IMR-90 (cell line): ENCODE data around the gene COPZ1. TPM values are rescaled to one million over a fixed set of nuclear protein-coding genes. Genes with fewer than 3 reads are reported as not detected.
A peak's percentile ranks its signal among the peaks of the same experiment; 100 is the strongest.

Experiments
- ATAC-seq: fragments of 200-7000 bp; cut with Tn5 transposase; 2 replicates; pipeline ENCODE4 v1.9.1; 2020; ENCODE audit warnings: low read depth, mild to moderate bottlenecking, moderate library complexity
- BruUV-seq: library from RNA; stranded (reverse); fragments of 400-500 nt; replicated peaks from 2 replicates; lab custom pipeline; 2021; lab: Mats Ljungman, UMichigan
- CTCF ChIA-PET: fragments of 300-600 bp; formaldehyde crosslinking; extraction: SDS; loops from one replicate; lab custom pipeline; 2021; ENCODE audit warnings: antibody characterized with exemption; lab: Yijun Ruan, JAX
- POLR2A ChIA-PET: fragments of 300-600 bp; sonication (Branson Sonifier 250); formaldehyde crosslinking; loops from one replicate; lab custom pipeline; 2022; ENCODE audit warnings: antibody characterized with exemption; ENCODE audit not compliant: unreplicated experiment; lab: Charles Lee
- DNase-seq: peaks from one replicate; pipeline ENCODE4 v3.0.0; 2013
- H2AFZ ChIP-seq: replicated peaks from 2 replicates; pipeline ENCODE3; 2013; ENCODE audit warnings: low read length, mild to moderate bottlenecking; ENCODE audit not compliant: poor library complexity
- H2AK5ac ChIP-seq: 2 replicates; pipeline ENCODE4 v1.6.1; 2013; ENCODE audit warnings: low read depth, low read length, inconsistent platforms
- H2AK9ac ChIP-seq: replicated peaks from 2 replicates; pipeline ENCODE3; 2013; ENCODE audit warnings: mild to moderate bottlenecking, low read depth, low read length, moderate library complexity; ENCODE audit not compliant: poor library complexity
- H2BK120ac ChIP-seq: 2 replicates; pipeline ENCODE4 v1.6.1; 2013; ENCODE audit warnings: low read depth, low read length, inconsistent platforms
- H2BK15ac ChIP-seq: 3 replicates; pipeline ENCODE4 v1.6.1; 2013; ENCODE audit warnings: low read depth, low read length, inconsistent platforms
- H2BK20ac ChIP-seq: 2 replicates; pipeline ENCODE4 v1.6.1; 2013; ENCODE audit warnings: low read depth, mild to moderate bottlenecking, inconsistent platforms, low read length, moderate library complexity
- H2BK5ac ChIP-seq: 2 replicates; pipeline ENCODE4 v1.6.1; 2013; ENCODE audit warnings: mild to moderate bottlenecking, low read depth, low read length, inconsistent platforms; ENCODE audit not compliant: poor library complexity, severe bottlenecking
- H3K14ac ChIP-seq: replicated peaks from 2 replicates; pipeline ENCODE4 v1.6.1; 2013; ENCODE audit warnings: low read depth, low read length, inconsistent platforms
- H3K18ac ChIP-seq: 2 replicates; pipeline ENCODE4 v1.6.1; 2013; ENCODE audit warnings: low read depth, low read length, control low read depth
- H3K23ac ChIP-seq: 2 replicates; pipeline ENCODE4 v1.6.1; 2013; ENCODE audit warnings: low read depth, low read length, inconsistent platforms
- H3K27ac ChIP-seq: 2 replicates; pipeline ENCODE4 v1.5.1; 2013; ENCODE audit warnings: mild to moderate bottlenecking, control low read depth, low read length; ENCODE audit not compliant: insufficient read depth
- H3K27me3 ChIP-seq: 2 replicates; pipeline ENCODE4 v1.6.1; 2013; ENCODE audit warnings: low read length; ENCODE audit not compliant: control insufficient read depth, insufficient read depth
- H3K36me3 ChIP-seq: 2 replicates; pipeline ENCODE4 v1.6.1; 2013; ENCODE audit warnings: low read length, mixed read lengths; ENCODE audit not compliant: control insufficient read depth, insufficient read depth
- H3K4ac ChIP-seq: 2 replicates; pipeline ENCODE4 v1.6.1; 2013; ENCODE audit warnings: low read depth, low read length, inconsistent platforms
- H3K4me1 ChIP-seq: 2 replicates; pipeline ENCODE4 v1.6.1; 2013; ENCODE audit warnings: low read length, mixed read lengths; ENCODE audit not compliant: control insufficient read depth, insufficient read depth
- H3K4me2 ChIP-seq: 2 replicates; pipeline ENCODE4 v1.6.1; 2013; ENCODE audit warnings: low read depth, mild to moderate bottlenecking, control low read depth, low read length, moderate library complexity
- H3K4me3 ChIP-seq: 2 replicates; pipeline ENCODE4 v1.5.1; 2013; ENCODE audit warnings: low read depth, mild to moderate bottlenecking, control low read depth, low read length, moderate library complexity; ENCODE audit not compliant: insufficient read depth
- H3K56ac ChIP-seq: 2 replicates; pipeline ENCODE4 v1.6.1; 2013; ENCODE audit warnings: low read length, inconsistent platforms; ENCODE audit not compliant: insufficient read depth; ENCODE audit errors: extremely low read depth
- H3K79me1 ChIP-seq, 2 experiments: 2 replicates each; pipeline ENCODE4 v1.6.1; 2013; ENCODE audit warnings: low read length in 2 of 2, inconsistent platforms in 1 of 2, low read depth in 1 of 2
- H3K9ac ChIP-seq: 2 replicates; pipeline ENCODE4 v1.6.1; 2013; ENCODE audit warnings: low read depth, low read length, control low read depth
- H3K9me1 ChIP-seq: 2 replicates; pipeline ENCODE4 v1.6.1; 2013; ENCODE audit warnings: low read length, inconsistent platforms; ENCODE audit not compliant: insufficient read depth
- H3K9me3 ChIP-seq: 2 replicates; pipeline ENCODE4 v1.6.1; 2013; ENCODE audit warnings: low read length; ENCODE audit not compliant: control insufficient read depth, insufficient read depth
- H4K20me1 ChIP-seq: 2 replicates; pipeline ENCODE4 v1.6.1; 2013; ENCODE audit warnings: low read length, inconsistent platforms; ENCODE audit not compliant: insufficient read depth
- H4K5ac ChIP-seq: 2 replicates; pipeline ENCODE4 v1.6.1; 2013; ENCODE audit warnings: mild to moderate bottlenecking, low read depth, low read length, control low read depth
- H4K8ac ChIP-seq, 2 experiments: 2 replicates each; pipeline ENCODE4 v1.6.1; 2013; ENCODE audit warnings: low read depth in 2 of 2, low read length in 2 of 2, control low read depth in 1 of 2, inconsistent platforms in 1 of 2
- H4K91ac ChIP-seq: 2 replicates; pipeline ENCODE4 v1.6.1; 2013; ENCODE audit warnings: low read depth, low read length, inconsistent platforms; ENCODE audit not compliant: insufficient read depth
- BHLHE40 ChIP-seq: fragments of 150-350 bp; IDR thresholded peaks from 2 replicates; pipeline ENCODE4 v1.6.1; 2016; ENCODE audit warnings: mild to moderate bottlenecking, low read depth, low read length
- CEBPB ChIP-seq: IDR thresholded peaks from 2 replicates; pipeline ENCODE4 v1.6.1; 2012; ENCODE audit warnings: low read depth, low read length, improper control_type of control experiment
- CHD1 ChIP-seq: IDR thresholded peaks from 2 replicates; pipeline ENCODE4 v1.6.1; 2012; ENCODE audit warnings: low read depth, low read length, improper control_type of control experiment
- CTCF ChIP-seq: conservative IDR thresholded peaks from 2 replicates; pipeline ENCODE4 v1.5.1; 2012; ENCODE audit warnings: mild to moderate bottlenecking, low read depth, low read length, improper control_type of control experiment
- ELK1 ChIP-seq: fragments of 150-350 bp; IDR thresholded peaks from 2 replicates; pipeline ENCODE4 v1.6.1; 2016; ENCODE audit warnings: low read depth, mild to moderate bottlenecking, low read length, moderate library complexity, borderline replicate concordance
- FOS ChIP-seq: fragments of 150-350 bp; IDR thresholded peaks from 2 replicates; pipeline ENCODE4 v1.6.1; 2016; ENCODE audit warnings: low read depth, low read length
- MAFK ChIP-seq: IDR thresholded peaks from 2 replicates; pipeline ENCODE4 v1.6.1; 2012; ENCODE audit warnings: low read depth, low read length, improper control_type of control experiment
- MAZ ChIP-seq: IDR thresholded peaks from 2 replicates; pipeline ENCODE4 v1.6.1; 2012; ENCODE audit warnings: low read depth, mild to moderate bottlenecking, low read length, improper control_type of control experiment, moderate library complexity, borderline replicate concordance
- MXI1 ChIP-seq: IDR thresholded peaks from 2 replicates; pipeline ENCODE4 v1.6.1; 2012; ENCODE audit warnings: low read depth, mild to moderate bottlenecking, low read length, moderate library complexity, borderline replicate concordance
- NFE2L2 ChIP-seq: fragments of 150-350 bp; IDR thresholded peaks from 2 replicates; pipeline ENCODE4 v1.6.1; 2016; ENCODE audit warnings: low read depth, mild to moderate bottlenecking, low read length
- POLR2A ChIP-seq: IDR thresholded peaks from 2 replicates; pipeline ENCODE4 v1.6.1; 2012; ENCODE audit warnings: mild to moderate bottlenecking, low read depth, low read length
- RAD21 ChIP-seq: IDR thresholded peaks from 2 replicates; pipeline ENCODE4 v1.6.1; 2012; ENCODE audit warnings: low read length, improper control_type of control experiment
- RCOR1 ChIP-seq: IDR thresholded peaks from 2 replicates; pipeline ENCODE4 v1.6.1; 2012; ENCODE audit warnings: mild to moderate bottlenecking, low read length, improper control_type of control experiment; ENCODE audit not compliant: insufficient replicate concordance
- RFX5 ChIP-seq: IDR thresholded peaks from 2 replicates; pipeline ENCODE4 v1.8.0; 2012; ENCODE audit warnings: low read depth, mild to moderate bottlenecking, low read length, moderate library complexity
- SMC3 ChIP-seq: fragments of 150-350 bp; IDR thresholded peaks from 2 replicates; pipeline ENCODE4 v1.6.1; 2016; ENCODE audit warnings: low read depth, mild to moderate bottlenecking, antibody characterized with exemption, low read length, moderate library complexity
- WGBS, 2 experiments: methylation state at CpG; one replicate each; pipeline versions ENCODE4 v1.1.5 to v1.1.7; 2013; ENCODE audit warnings: missing lambda C conversion rate in 2 of 2; ENCODE audit not compliant: insufficient read length in 1 of 2; ENCODE audit errors: extremely low coverage in 2 of 2; 5-methylcytosine and 5-hydroxymethylcytosine counted together
- dilution Hi-C: fragments of 300-500 bp; cut with HindIII; formaldehyde crosslinking; loops from one replicate; pipeline ENCODE4 v1.14.3; 2018; ENCODE audit warnings: low sequenced_read_pairs; ENCODE audit not compliant: unreplicated experiment
- in situ Hi-C: fragments of 300-500 bp; cut with MboI; formaldehyde crosslinking; loops from 3 replicates; pipeline ENCODE4 v1.14.3; 2019; ENCODE audit warnings: low sequenced_read_pairs, inconsistent platforms, mixed read lengths
- intact Hi-C: fragments of 100-400 bp; cut with micrococcal nuclease; formaldehyde crosslinking; loops from 2 replicates; pipeline ENCODE4 v1.10.0; 2022
- polyA plus RNA-seq, 3 experiments: library from polyadenylated mRNA; depleted of rRNA; stranded (reverse); fragments of >200 nt; gene quantifications; 2 replicates each; pipeline ENCODE4 v1.2.3, GENCODE V29; 2012; ENCODE audit warnings: low replicate concordance in 1 of 3
- total RNA-seq: library from RNA; depleted of rRNA; stranded (reverse); fragments of >200 nt; gene quantifications from 2 replicates; pipeline ENCODE4 v1.2.3, GENCODE V29; 2012

Gene COPZ1
- total and polyA plus RNA-seq, 2 of the 4 experiments (the other 2 are of a cell fraction), result 187 to 382 TPM

- intact Hi-C loops (loop anchor here (2.0 kb wide), 1 partner anchor 20 kb away; no protein-coding TSS in a partner anchor), in situ Hi-C loops (no loop called here), dilution Hi-C loops (no loop called here)
- peaks cover 43 to 80% of the 10 kb centered on the region in 2 experiments for H3K79me1 ChIP-seq
- H2AK9ac ChIP-seq, result no peak overlapping the region
- no peak overlapping the region for H3K4me3 ChIP-seq
- H3K23ac ChIP-seq, result peak overlapping the region; percentile 45; the same call in 1 of the 2 replicates
- no peak overlapping the region for H3K18ac ChIP-seq
- no peak overlapping the region for H4K5ac ChIP-seq
- H4K8ac ChIP-seq, result no peak overlapping the region
- peak overlapping the region; percentile 48; the same call in 1 of the 2 replicates for H3K27ac ChIP-seq
- no peaks in the 10 kb centered on the region for H3K9me3 ChIP-seq
- H2BK15ac ChIP-seq, result no peak overlapping the region; the same call in 2 of the 3 replicates
- H3K9ac ChIP-seq, result no peak overlapping the region
- peaks cover 40% of the 10 kb centered on the region for H3K4me1 ChIP-seq
- H3K14ac ChIP-seq, result peak overlapping the region; percentile 61
- no peak overlapping the region for H2AFZ ChIP-seq
- no CpG with 5 or more reads among the region's 4 CpGs for WGBS, 2 experiments
- ChIA-PET POLR2A (interaction anchor here (1.7 kb wide), 1 partner anchor 14 kb away, joined by 7 read pairs; the partner anchor contains the start of gene COPZ1), CTCF (no interaction called here)
- H3K9me1 ChIP-seq, result peaks cover 25% of the 10 kb centered on the region
- H3K4ac ChIP-seq, result peak overlapping the region; percentile 22; the same call in 1 of the 2 replicates
- H2BK5ac ChIP-seq, result peak overlapping the region; percentile 8
- no peak overlapping the region for H3K56ac ChIP-seq
- H4K91ac ChIP-seq, result no peak overlapping the region
- BruUV-seq, result no TSS peak
- peaks cover 15% of the 10 kb centered on the region for H3K36me3 ChIP-seq
- H3K27me3 ChIP-seq, result no peaks in the 10 kb centered on the region
- peak overlapping the region; percentile 26 for H3K4me2 ChIP-seq
- H4K20me1 ChIP-seq, result peaks cover 41% of the 10 kb centered on the region
- no peak overlapping the region for H2BK120ac ChIP-seq
- peak overlapping the region; percentile 7; the same call in 1 of the 2 replicates for H2BK20ac ChIP-seq
- H2AK5ac ChIP-seq, result peak overlapping the region; percentile 49; the same call in 1 of the 2 replicates
- ATAC-seq (0 out of 2 replicates have a peak, but pooled peaks have one; percentile 7), DNase-seq (peak; percentile 56)
- TF ChIP-seq BHLHE40 (no peak), CTCF (no peak), MAZ (no peak), SMC3 (no peak), MAFK (no peak), RCOR1 (no peak), CHD1 (no peak), MXI1 (no peak), RFX5 (no peak), RAD21 (no peak), POLR2A (no peak), ELK1 (no peak), FOS (no peak), CEBPB (no peak), NFE2L2 (no peak)
Measured at GRCh38 chr12:54338698-54339296, 13.9 kb downstream of the COPZ1 start.
